ENCODE data around the gene NAT14.

The NAT14 gene

DNA sequence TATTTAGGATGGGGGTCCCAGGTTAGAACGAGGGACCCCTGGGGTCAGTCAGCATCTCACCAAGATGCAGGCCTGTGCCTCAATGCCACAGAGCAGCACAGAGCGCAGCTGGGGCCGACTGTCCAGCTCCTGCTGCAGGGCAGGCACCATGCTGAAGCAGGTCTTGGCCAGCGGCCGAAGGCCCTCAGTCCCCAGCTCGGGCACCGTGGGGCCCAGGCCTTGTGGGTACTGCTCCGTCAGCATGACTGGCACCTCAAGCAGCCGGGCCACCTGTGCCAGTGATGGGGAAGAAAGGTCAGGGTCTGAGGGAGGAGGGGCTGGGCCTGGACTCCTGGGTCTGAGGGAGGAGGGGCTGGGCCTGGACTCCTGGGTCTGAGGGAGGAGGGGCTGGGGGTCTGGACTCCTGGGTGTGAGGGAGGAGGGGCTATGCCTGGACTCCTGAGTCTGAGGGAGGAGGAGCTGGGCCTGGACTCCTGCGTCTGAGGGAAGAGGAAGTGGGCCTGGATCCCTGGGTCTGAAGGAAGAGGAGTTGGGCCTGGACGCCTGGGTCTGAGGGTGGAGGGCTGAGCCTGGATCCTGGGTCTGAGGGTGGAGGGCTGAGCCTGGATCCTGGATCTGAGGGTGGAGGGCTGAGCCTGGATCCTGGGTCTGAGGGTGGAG, 29.3 kb upstream of the NAT14 start:
- Histone ChIP-seq H3K79me2 (ENCODE audit: insufficient read depth, low read depth) (peaks cover 11% of the 10 kb centered on the region; the same call in 1 of the 2 replicates), H3K36me3 (ENCODE audit: insufficient read depth) (no peaks in the 10 kb centered on the region)

DNA sequence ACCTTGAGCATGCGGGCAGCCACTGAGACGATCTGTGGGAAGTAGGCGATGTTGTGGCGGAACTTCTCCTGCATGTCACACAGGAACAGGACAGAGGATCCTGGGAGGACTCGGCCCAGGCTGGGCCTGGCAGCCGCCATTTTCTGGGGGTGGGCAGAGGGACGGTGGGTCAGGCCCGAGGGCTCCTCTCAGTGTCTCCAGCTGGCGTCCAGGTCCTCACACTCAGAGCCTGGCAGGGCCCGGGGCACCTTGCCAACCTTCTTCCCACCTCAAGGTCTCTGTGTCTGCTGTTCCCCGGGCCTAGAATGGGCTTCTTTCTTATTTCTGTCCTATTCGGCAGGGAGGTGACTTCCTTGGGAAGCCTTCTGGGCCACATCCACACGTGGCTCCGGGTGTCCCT, 28.6 kb upstream of the NAT14 start:
- Histone ChIP-seq H3K36me3 (ENCODE audit: insufficient read depth) (no peaks in the 10 kb centered on the region), H4K20me1 (ENCODE audit: insufficient read depth) (no peaks in the 10 kb centered on the region), H3K9ac (no peak overlapping the region), H2AFZ (ENCODE audit: low read depth) (no peak overlapping the region), H3K79me2 (ENCODE audit: insufficient read depth, low read depth) (peaks cover 11% of the 10 kb centered on the region; the same call in 1 of the 2 replicates), H3K4me3 (IDR thresholded peaks at IDR 0.05; ENCODE audit: insufficient read depth, low read depth, low read length) (no peak overlapping the region), H3K27ac (no peak overlapping the region), H3K27me3 (ENCODE audit: insufficient read depth, low read depth) (no peaks in the 10 kb centered on the region), H3K4me1 (ENCODE audit: low read depth, poor library complexity, severe bottlenecking) (peaks cover 5% of the 10 kb centered on the region), H3K4me2 (no peak overlapping the region)
- TF ChIP-seq, protein P1, sequence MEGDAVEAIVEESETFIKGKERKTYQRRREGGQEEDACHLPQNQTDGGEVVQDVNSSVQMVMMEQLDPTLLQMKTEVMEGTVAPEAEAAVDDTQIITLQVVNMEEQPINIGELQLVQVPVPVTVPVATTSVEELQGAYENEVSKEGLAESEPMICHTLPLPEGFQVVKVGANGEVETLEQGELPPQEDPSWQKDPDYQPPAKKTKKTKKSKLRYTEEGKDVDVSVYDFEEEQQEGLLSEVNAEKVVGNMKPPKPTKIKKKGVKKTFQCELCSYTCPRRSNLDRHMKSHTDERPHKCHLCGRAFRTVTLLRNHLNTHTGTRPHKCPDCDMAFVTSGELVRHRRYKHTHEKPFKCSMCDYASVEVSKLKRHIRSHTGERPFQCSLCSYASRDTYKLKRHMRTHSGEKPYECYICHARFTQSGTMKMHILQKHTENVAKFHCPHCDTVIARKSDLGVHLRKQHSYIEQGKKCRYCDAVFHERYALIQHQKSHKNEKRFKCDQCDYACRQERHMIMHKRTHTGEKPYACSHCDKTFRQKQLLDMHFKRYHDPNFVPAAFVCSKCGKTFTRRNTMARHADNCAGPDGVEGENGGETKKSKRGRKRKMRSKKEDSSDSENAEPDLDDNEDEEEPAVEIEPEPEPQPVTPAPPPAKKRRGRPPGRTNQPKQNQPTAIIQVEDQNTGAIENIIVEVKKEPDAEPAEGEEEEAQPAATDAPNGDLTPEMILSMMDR (conservative IDR thresholded peaks at IDR 0.05; ENCODE audit: low read depth, low read length): no peak

More for the DNA sequence above, 29.3 kb upstream of the NAT14 start:
- peaks cover 2% of the 10 kb centered on the region for H3K4me1 ChIP-seq (ENCODE audit: low read depth, poor library complexity, severe bottlenecking)
- H4K20me1 ChIP-seq (ENCODE audit: insufficient read depth): no peaks in the 10 kb centered on the region
- no peak overlapping the region for H3K9ac ChIP-seq
- H3K27ac ChIP-seq: no peak overlapping the region
- H2AFZ ChIP-seq (ENCODE audit: low read depth): no peak overlapping the region
- H3K4me3 ChIP-seq (IDR thresholded peaks at IDR 0.05; ENCODE audit: insufficient read depth, low read depth, low read length): no peak overlapping the region
- TF ChIP-seq, protein P1 (conservative IDR thresholded peaks at IDR 0.05; ENCODE audit: low read depth, low read length): no peak
- no peaks in the 10 kb centered on the region; the same call in 1 of the 2 replicates for H3K27me3 ChIP-seq (ENCODE audit: insufficient read depth, low read depth)
- H3K4me2 ChIP-seq: no peak overlapping the region

DNA sequence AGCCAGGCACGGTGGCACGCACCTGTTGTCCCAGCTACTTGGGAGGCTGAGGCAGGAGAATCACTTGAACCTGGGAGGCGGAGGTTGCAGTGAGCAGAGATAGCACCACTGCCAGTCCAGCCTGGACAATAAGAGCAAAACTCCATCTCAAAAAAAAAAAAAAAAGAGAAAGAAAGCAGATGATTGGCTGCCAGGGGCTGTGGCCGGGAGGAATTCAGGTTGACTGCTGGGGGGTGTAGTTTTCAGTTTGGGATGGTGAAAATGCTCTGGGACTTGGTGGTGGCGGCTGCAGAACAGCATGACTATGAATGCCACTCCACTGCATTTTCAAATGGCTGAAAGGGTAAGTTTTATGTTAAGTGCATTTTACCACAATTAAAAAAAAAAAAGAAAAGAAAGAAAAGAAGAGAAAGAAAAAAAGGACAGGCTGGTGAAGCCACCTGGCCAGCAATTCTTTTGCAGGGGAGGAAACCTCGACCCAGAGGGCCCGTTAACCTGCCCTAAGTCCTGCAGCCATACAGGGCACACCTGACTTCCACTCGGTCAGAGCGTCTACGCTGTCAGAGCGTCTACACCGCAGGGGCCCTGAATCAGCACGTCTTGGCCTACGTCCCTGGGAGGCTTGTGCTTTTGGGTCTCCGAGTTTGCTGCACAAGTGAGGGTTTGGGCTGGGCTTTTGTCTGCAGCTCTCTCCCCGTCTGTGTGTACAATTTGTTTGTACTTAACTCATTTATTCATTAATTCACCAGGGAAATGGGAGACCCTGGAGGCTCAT, 27.1 kb upstream of the NAT14 start:
- Histone ChIP-seq H2AFZ (ENCODE audit: low read depth) (no peak overlapping the region), H3K79me2 (ENCODE audit: insufficient read depth, low read depth) (peaks cover 11% of the 10 kb centered on the region; the same call in 1 of the 2 replicates), H3K4me1 (ENCODE audit: low read depth, poor library complexity, severe bottlenecking) (peaks cover 10% of the 10 kb centered on the region), H3K36me3 (ENCODE audit: insufficient read depth) (no peaks in the 10 kb centered on the region), H3K4me2 (no peak overlapping the region), H3K27me3 (ENCODE audit: insufficient read depth, low read depth) (no peaks in the 10 kb centered on the region; the same call in 1 of the 2 replicates), H3K4me3 (IDR thresholded peaks at IDR 0.05; ENCODE audit: insufficient read depth, low read depth, low read length) (no peak overlapping the region), H4K20me1 (ENCODE audit: insufficient read depth) (no peaks in the 10 kb centered on the region), H3K27ac (no peak overlapping the region), H3K9ac (no peak overlapping the region)
- TF ChIP-seq, protein P1 (conservative IDR thresholded peaks at IDR 0.05; ENCODE audit: low read depth, low read length): no peak

DNA sequence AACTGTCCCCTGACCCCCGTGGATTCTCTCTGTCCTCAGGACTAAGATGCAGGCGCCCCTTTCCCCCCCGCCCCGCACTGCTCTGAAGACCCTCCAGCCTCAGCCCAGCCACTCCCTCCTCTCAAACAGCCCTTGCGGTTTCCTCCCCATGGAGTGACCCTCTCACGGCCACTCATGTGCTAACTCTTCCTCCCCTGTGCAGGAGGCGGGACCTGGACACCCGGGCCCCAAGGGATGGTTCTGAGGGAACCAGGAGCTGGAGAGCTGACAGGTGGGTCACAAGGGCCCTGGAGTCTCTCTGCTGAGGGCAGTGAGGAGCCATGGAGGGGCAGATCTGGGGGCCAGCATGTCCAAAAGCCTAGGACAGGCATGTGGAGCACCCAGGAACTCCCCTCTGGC, 25.4 kb upstream of the NAT14 start:
- no peaks in the 10 kb centered on the region for H3K36me3 ChIP-seq (ENCODE audit: insufficient read depth)
- H3K27ac ChIP-seq: no peak overlapping the region
- H3K27me3 ChIP-seq (ENCODE audit: insufficient read depth, low read depth): peaks cover 12% of the 10 kb centered on the region
- H3K9ac ChIP-seq: no peak overlapping the region
- H2AFZ ChIP-seq (ENCODE audit: low read depth): no peak overlapping the region
- no peaks in the 10 kb centered on the region for H4K20me1 ChIP-seq (ENCODE audit: insufficient read depth)
- H3K4me2 ChIP-seq: no peak overlapping the region
- peaks cover 10% of the 10 kb centered on the region for H3K4me1 ChIP-seq (ENCODE audit: low read depth, poor library complexity, severe bottlenecking)
- no peak overlapping the region for H3K4me3 ChIP-seq (IDR thresholded peaks at IDR 0.05; ENCODE audit: insufficient read depth, low read depth, low read length)
- TF ChIP-seq, protein P1 (conservative IDR thresholded peaks at IDR 0.05; ENCODE audit: low read depth, low read length): no peak
- H3K79me2 ChIP-seq (ENCODE audit: insufficient read depth, low read depth): peaks cover 11% of the 10 kb centered on the region; the same call in 1 of the 2 replicates
